Osteocyte (in vitro differentiated cells): ENCODE data around the gene PFKM. TPM values are rescaled to one million over a fixed set of nuclear protein-coding genes. Genes with fewer than 3 reads are reported as not detected.

Experiments used
- DNase-seq: peaks from one replicate; pipeline ENCODE4 v3.0.0; 2021; ENCODE audit warnings: mixed read lengths; ENCODE audit not compliant: unreplicated experiment; ENCODE audit errors: extremely low spot score
- H3K27ac Mint-ChIP-seq: one replicate; pipeline ENCODE4 v1.8.0; 2021; ENCODE audit warnings: mild to moderate bottlenecking, mixed read lengths; ENCODE audit not compliant: unreplicated experiment
- H3K27me3 Mint-ChIP-seq: one replicate; pipeline ENCODE4 v1.8.0; 2021; ENCODE audit warnings: mixed read lengths; ENCODE audit not compliant: unreplicated experiment
- H3K36me3 Mint-ChIP-seq: one replicate; pipeline ENCODE4 v1.8.0; 2021; ENCODE audit warnings: mixed read lengths; ENCODE audit not compliant: unreplicated experiment
- H3K4me1 Mint-ChIP-seq: one replicate; pipeline ENCODE4 v1.8.0; 2021; ENCODE audit warnings: mixed read lengths; ENCODE audit not compliant: unreplicated experiment
- H3K4me3 Mint-ChIP-seq: one replicate; pipeline ENCODE4 v1.8.0; 2021; ENCODE audit warnings: mild to moderate bottlenecking, moderate library complexity, mixed read lengths; ENCODE audit not compliant: unreplicated experiment
- H3K9me3 Mint-ChIP-seq: one replicate; pipeline ENCODE4 v1.8.0; 2021; ENCODE audit warnings: mixed read lengths; ENCODE audit not compliant: unreplicated experiment
- long read RNA-seq: library from polyadenylated mRNA; unstranded; transcript quantifications from one replicate; pipeline ENCODE4 v2.0.0, GENCODE V29; 2021
- total RNA-seq: library from RNA; stranded (reverse); gene quantifications from 2 replicates; pipeline ENCODE4 v1.2.1, GENCODE V29; 2021
- TF ChIP-seq, protein P1 (sequence below): fragments of 200-600 bp; sonication (generic); IDR thresholded peaks from 2 replicates; pipeline ENCODE4 v1.5.0; 2021; ENCODE audit warnings: antibody characterized with exemption, mild to moderate bottlenecking, moderate library complexity

The PFKM gene
- 78.0 and 81.5 TPM in 2 replicates for total RNA-seq
- long read RNA-seq, transcript PFKM-203 (23 exons, 3,224 nt): major isoform, 171 of 389 reads
- long read RNA-seq, transcript PFKM-206 (22 exons, 3,063 nt): minor isoform, 6 of 389 reads
- long read RNA-seq, partial matches to known transcripts: 38 of 389 reads
- long read RNA-seq, other reads (novel, unspliced or antisense): 171 of 389 reads

DNA sequence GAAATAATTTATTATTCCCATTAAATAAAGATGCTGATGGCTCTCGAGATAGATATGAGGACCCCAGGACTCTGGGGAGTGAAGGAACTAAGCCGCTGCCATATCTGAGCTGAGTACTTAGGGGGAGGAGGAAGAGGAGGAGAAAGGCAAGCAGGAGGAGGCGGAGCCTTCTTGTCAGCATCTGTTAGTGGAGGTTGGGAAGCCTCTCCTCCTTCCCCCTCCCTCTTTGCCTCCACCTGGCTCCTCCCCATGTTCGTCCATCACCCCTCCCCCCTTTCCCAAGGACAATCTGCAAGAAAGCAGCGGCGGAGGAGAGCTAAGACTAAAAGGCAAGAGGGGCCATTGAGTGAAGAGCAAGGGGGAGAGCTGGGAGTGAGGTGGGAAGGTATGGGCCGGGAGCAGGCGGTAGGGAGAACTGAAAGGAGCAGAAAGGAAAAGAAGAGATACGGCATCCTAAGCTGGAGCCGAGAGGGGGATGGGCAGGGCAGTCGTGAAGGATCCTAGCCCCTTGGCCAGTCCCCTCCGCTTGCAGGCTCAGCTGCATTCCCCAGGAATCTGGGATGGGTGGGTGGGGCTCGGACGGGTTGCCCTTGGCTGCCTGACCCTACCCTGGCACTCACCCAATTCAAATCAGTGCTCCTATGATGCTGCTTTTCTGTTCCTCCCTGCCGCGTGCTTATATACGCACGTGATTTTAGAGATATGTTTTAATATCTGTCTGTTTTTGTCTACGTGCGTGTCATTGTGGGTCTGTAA is at the start of gene PFKM:
TSS of gene PFKM (plus strand) at position 287 of the 756 bp plus-strand sequence. CDS start 3,411 bp downstream, outside the sequence.
- Mint-ChIP-seq H3K4me1 (peaks cover 20% of the 10 kb centered on the region), H3K36me3 (peaks cover 11% of the 10 kb centered on the region), H3K9me3 (no peaks in the 10 kb centered on the region), H3K27ac (peak within 1 kb of the TSS; percentile 91), H3K4me3 (peak within 1 kb of the TSS; percentile 99), H3K27me3 (peaks cover 14% of the 10 kb centered on the region)
- peak; percentile 88 for DNase-seq
- TF ChIP-seq, protein P1, sequence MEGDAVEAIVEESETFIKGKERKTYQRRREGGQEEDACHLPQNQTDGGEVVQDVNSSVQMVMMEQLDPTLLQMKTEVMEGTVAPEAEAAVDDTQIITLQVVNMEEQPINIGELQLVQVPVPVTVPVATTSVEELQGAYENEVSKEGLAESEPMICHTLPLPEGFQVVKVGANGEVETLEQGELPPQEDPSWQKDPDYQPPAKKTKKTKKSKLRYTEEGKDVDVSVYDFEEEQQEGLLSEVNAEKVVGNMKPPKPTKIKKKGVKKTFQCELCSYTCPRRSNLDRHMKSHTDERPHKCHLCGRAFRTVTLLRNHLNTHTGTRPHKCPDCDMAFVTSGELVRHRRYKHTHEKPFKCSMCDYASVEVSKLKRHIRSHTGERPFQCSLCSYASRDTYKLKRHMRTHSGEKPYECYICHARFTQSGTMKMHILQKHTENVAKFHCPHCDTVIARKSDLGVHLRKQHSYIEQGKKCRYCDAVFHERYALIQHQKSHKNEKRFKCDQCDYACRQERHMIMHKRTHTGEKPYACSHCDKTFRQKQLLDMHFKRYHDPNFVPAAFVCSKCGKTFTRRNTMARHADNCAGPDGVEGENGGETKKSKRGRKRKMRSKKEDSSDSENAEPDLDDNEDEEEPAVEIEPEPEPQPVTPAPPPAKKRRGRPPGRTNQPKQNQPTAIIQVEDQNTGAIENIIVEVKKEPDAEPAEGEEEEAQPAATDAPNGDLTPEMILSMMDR: no peak

DNA sequence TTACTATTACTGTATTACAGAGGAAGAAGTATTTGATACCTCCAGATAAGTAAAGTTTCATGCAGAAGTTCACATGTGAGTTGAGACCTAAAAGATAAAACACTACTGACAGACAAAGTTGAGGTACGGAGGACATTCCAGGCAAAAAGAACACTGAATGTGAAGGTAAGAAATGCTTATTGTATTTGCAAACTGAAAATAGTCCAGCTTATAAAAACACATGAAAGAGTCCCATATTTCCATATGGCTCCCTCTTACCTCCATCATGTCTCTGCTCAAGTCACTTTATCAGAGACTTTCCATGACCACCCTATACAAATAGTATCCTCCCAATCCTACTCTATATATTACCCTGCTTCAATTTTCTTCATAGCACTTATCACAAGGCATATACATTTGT is 49.1 kb upstream of the PFKM start:
- TF ChIP-seq, protein P1: no peak
- H3K9me3 Mint-ChIP-seq: no peaks in the 10 kb centered on the region
- no peaks in the 10 kb centered on the region for H3K27me3 Mint-ChIP-seq
- DNase-seq: no peak
- no peak overlapping the region for H3K27ac Mint-ChIP-seq
- no peak overlapping the region for H3K4me3 Mint-ChIP-seq
- H3K4me1 Mint-ChIP-seq: no peaks in the 10 kb centered on the region
- peaks cover 37% of the 10 kb centered on the region for H3K36me3 Mint-ChIP-seq

DNA sequence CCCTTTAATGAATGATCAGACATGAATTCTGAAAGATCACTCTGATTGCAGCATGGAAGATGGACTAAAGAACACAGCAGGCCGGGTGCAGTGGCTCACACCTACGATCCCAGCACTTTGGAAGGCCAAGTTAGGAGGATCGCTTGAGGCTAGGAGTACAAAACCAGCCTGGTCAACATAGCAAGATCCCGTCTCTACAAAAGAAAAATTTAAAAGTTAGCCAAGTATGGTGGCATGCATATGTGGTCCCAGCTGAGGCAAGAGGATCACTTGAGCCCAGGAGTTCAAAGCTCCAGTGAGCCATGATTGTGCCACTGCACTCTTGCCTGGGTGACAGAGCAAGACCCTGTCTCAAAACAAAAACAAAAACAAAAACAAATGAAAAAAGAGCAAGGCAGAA is 48.4 kb upstream of the PFKM start:
- no peak for DNase-seq
- Mint-ChIP-seq H3K9me3 (no peaks in the 10 kb centered on the region), H3K4me3 (no peak overlapping the region), H3K4me1 (no peaks in the 10 kb centered on the region), H3K27me3 (no peaks in the 10 kb centered on the region), H3K36me3 (peaks cover 35% of the 10 kb centered on the region), H3K27ac (no peak overlapping the region)
- TF ChIP-seq, protein P1: no peak

DNA sequence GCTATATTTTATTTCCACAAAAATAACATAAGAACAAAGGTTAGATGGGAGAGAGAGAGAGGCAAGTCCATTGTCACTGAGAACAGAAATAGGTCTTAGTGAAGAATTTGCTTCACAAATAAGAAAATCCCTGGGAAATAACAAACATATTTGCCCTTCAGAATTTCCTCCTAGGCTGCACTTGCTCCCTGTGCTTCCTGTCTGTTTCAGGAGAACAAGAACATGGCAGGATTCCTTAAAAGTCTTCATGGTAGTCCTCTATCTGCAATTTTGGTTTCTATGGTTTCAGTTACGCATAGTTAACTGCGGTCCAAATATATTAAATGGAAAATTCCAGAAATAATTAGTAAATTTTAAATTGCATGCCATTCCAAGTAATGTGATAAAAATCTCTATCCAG is 47.4 kb upstream of the PFKM start:
- H3K27ac Mint-ChIP-seq: no peak overlapping the region
- H3K36me3 Mint-ChIP-seq: peaks cover 33% of the 10 kb centered on the region
- no peak for DNase-seq
- H3K4me3 Mint-ChIP-seq: no peak overlapping the region
- H3K27me3 Mint-ChIP-seq: no peaks in the 10 kb centered on the region
- no peaks in the 10 kb centered on the region for H3K4me1 Mint-ChIP-seq
- TF ChIP-seq, protein P1: no peak
- no peaks in the 10 kb centered on the region for H3K9me3 Mint-ChIP-seq

DNA sequence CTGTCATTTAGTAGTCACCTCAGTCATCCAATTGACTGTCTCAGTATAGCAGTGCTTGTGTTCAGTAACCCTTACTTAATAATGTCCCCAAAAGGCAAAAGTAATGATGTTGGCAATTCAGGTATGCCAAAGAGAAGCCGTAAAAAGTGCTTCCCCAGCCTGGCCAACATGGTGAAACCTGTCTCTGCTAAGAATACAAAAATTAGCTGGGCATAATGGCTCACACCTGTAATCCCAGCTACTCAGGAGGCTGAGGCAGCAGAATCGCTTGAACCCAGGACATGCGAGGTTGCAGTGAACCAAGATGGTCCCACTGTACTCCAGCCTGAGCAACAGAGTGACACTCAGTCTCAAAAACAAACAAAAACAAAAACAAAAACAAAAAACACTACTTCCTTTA is 46.9 kb upstream of the PFKM start:
- H3K27me3 Mint-ChIP-seq: no peaks in the 10 kb centered on the region
- no peak overlapping the region for H3K4me3 Mint-ChIP-seq
- DNase-seq: no peak
- TF ChIP-seq, protein P1: no peak
- H3K4me1 Mint-ChIP-seq: no peaks in the 10 kb centered on the region
- no peaks in the 10 kb centered on the region for H3K9me3 Mint-ChIP-seq
- H3K36me3 Mint-ChIP-seq: peaks cover 36% of the 10 kb centered on the region
- no peak overlapping the region for H3K27ac Mint-ChIP-seq
